ENCODE data around the gene CFAP97D2. TPM values are rescaled to one million over a fixed set of nuclear protein-coding genes. Genes with fewer than 3 reads are reported as not detected.

The CFAP97D2 gene
- polyA plus RNA-seq, 1 donor from 2014 or later, result not detected

- no peak overlapping the region for H3K27ac ChIP-seq (ENCODE audit: low read length)
- no peaks in the 10 kb centered on the region for H3K27me3 ChIP-seq (ENCODE audit: insufficient read depth, low read depth, low read length)
- H3K4me2 ChIP-seq (ENCODE audit: low read length), result no peak overlapping the region
- no peak overlapping the region for H3K4me3 ChIP-seq (ENCODE audit: low read length)
- H3K79me2 ChIP-seq (replicated peaks; ENCODE audit: insufficient read depth, low read length), result no peaks in the 10 kb centered on the region
- no peaks in the 10 kb centered on the region for H3K9me2 ChIP-seq (ENCODE audit: insufficient read depth, low read length)
- no peak overlapping the region for H3K9ac ChIP-seq (ENCODE audit: low read length)
- no peaks in the 10 kb centered on the region for H3K36me3 ChIP-seq (ENCODE audit: insufficient read depth, low read length)
- no peak overlapping the region for H2AFZ ChIP-seq (ENCODE audit: low read depth, low read length)
- H4K20me1 ChIP-seq (ENCODE audit: insufficient read depth), result no peaks in the 10 kb centered on the region
- peaks cover 2% of the 10 kb centered on the region for H3K9me3 ChIP-seq (ENCODE audit: low read length)
- TF ChIP-seq RAD21 (conservative IDR thresholded peaks at IDR 0.05), result no peak
- no peak for TF ChIP-seq MXI1 (conservative IDR thresholded peaks at IDR 0.05; ENCODE audit: poor library complexity, severe bottlenecking)
- TF ChIP-seq TAF1 (IDR thresholded peaks at IDR 0.05; ENCODE audit: low read depth), result no peak
- TF ChIP-seq EZH2 (IDR thresholded peaks at IDR 0.05; ENCODE audit: borderline replicate concordance, insufficient read depth, low read length, poor library complexity, severe bottlenecking), result no peak
- no peak for TF ChIP-seq EP300 (conservative IDR thresholded peaks at IDR 0.05; ENCODE audit: poor library complexity, severe bottlenecking)
- TF ChIP-seq CTCF (IDR thresholded peaks at IDR 0.05; ENCODE audit: poor library complexity, severe bottlenecking), result no peak
- TF ChIP-seq POLR2AphosphoS5 (IDR thresholded peaks at IDR 0.05), result no peak
- no peak for TF ChIP-seq REST (IDR thresholded peaks at IDR 0.05; ENCODE audit: borderline replicate concordance)
- no peak for TF ChIP-seq SMC3 (conservative IDR thresholded peaks at IDR 0.05; ENCODE audit: poor library complexity)
- no peaks in the 10 kb centered on the region for H3F3A ChIP-seq (ENCODE audit: insufficient read depth, low read length, poor library complexity, severe bottlenecking)
Measured at GRCh38 chr13:114177245-114178010, 1.6 kb upstream of the CFAP97D2 start.

GRCh38 chr13:114185182-114185971 is 6.3 kb downstream of the CFAP97D2 start:
- Histone ChIP-seq H3K36me3 (ENCODE audit: insufficient read depth, low read length) (no peaks in the 10 kb centered on the region), H3K9me2 (ENCODE audit: insufficient read depth, low read length) (no peaks in the 10 kb centered on the region), H3K4me3 (ENCODE audit: low read length) (no peak overlapping the region), H3K27ac (ENCODE audit: low read length) (no peak overlapping the region), H3K27me3 (ENCODE audit: insufficient read depth, low read depth, low read length) (no peaks in the 10 kb centered on the region), H3K9ac (ENCODE audit: low read length) (no peak overlapping the region), H3F3A (ENCODE audit: insufficient read depth, low read length, poor library complexity, severe bottlenecking) (no peaks in the 10 kb centered on the region), H3K9me3 (ENCODE audit: low read length) (no peaks in the 10 kb centered on the region), H4K20me1 (ENCODE audit: insufficient read depth) (no peaks in the 10 kb centered on the region), H3K4me2 (ENCODE audit: low read length) (no peak overlapping the region), H2AFZ (ENCODE audit: low read depth, low read length) (no peak overlapping the region), H3K79me2 (replicated peaks; ENCODE audit: insufficient read depth, low read length) (no peaks in the 10 kb centered on the region)
- TF ChIP-seq EZH2 (IDR thresholded peaks at IDR 0.05; ENCODE audit: borderline replicate concordance, insufficient read depth, low read length, poor library complexity, severe bottlenecking), result no peak
- TF ChIP-seq TAF1 (IDR thresholded peaks at IDR 0.05; ENCODE audit: low read depth), result no peak
- TF ChIP-seq RAD21 (conservative IDR thresholded peaks at IDR 0.05), result no peak
- TF ChIP-seq MXI1 (conservative IDR thresholded peaks at IDR 0.05; ENCODE audit: poor library complexity, severe bottlenecking), result no peak
- TF ChIP-seq REST (IDR thresholded peaks at IDR 0.05; ENCODE audit: borderline replicate concordance), result no peak
- TF ChIP-seq SMC3 (conservative IDR thresholded peaks at IDR 0.05; ENCODE audit: poor library complexity), result no peak
- TF ChIP-seq POLR2AphosphoS5 (IDR thresholded peaks at IDR 0.05), result no peak
- no peak for TF ChIP-seq EP300 (conservative IDR thresholded peaks at IDR 0.05; ENCODE audit: poor library complexity, severe bottlenecking)
- no peak for TF ChIP-seq CTCF (IDR thresholded peaks at IDR 0.05; ENCODE audit: poor library complexity, severe bottlenecking)

All from neural cell (in vitro differentiated cells).